GM21717 (cell line): Measurements from ENCODE around the gene ATG3.
"Not testable (repeated sequence)": the region's sequence is repeated elsewhere in the genome, so short reads cannot be mapped to it uniquely, and the experiment has no call there.

ENCODE experiments used
- ATAC-seq: cut with Tn5 transposase; IDR thresholded peaks from one replicate; pipeline ENCODE4 v1.9.1; 2021; ENCODE audit warnings: mild to moderate bottlenecking, moderate library complexity; ENCODE audit not compliant: unreplicated experiment

Gene ATG3

GRCh38 chr3:112561484-112561733, 353 bp downstream of the ATG3 start:
- peak; percentile 56 for ATAC-seq

DNA sequence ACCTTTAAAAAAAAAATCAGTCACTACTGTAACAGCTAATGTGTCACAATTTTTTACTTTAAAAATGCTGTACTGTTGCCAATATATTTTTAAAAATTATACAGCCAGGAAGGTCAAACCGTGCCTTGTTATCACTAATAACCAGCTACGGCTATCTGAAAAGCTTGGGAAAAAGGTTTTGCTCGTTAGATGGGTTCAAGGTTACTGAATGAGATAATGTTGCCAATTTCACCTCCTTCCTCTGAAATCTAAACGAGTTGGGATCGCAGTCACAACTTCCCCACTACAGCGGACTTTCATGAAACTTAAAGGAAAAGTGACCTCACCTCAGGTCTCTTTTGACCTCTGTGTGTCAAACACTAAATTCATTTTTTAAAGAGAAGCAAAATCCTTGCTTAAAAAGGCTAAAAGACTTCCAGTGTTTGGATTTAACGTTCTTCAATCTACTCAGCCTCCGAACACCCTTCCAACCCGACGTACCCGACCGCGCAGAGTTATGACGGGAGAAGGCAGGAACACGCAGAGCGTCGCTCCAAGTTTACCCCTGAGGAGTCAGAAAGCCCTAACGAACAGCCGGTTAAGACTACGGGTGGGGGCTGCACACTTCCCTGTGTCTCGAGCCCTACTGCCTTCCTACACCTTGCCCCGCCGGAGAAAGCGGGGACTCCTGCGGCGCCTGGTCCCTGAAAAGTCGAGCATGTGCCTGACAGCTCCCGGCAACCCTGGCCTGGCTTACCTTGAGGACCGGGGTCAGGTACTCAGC, 860 bp downstream of the ATG3 start:
- ATAC-seq: peak; percentile 22

GRCh38 chr3:112560307-112560706, 1.5 kb downstream of the ATG3 start:
- ATAC-seq: no peak

- no peak for ATAC-seq
Measured at GRCh38 chr3:112557976-112558375, 3.8 kb downstream of the ATG3 start.

DNA sequence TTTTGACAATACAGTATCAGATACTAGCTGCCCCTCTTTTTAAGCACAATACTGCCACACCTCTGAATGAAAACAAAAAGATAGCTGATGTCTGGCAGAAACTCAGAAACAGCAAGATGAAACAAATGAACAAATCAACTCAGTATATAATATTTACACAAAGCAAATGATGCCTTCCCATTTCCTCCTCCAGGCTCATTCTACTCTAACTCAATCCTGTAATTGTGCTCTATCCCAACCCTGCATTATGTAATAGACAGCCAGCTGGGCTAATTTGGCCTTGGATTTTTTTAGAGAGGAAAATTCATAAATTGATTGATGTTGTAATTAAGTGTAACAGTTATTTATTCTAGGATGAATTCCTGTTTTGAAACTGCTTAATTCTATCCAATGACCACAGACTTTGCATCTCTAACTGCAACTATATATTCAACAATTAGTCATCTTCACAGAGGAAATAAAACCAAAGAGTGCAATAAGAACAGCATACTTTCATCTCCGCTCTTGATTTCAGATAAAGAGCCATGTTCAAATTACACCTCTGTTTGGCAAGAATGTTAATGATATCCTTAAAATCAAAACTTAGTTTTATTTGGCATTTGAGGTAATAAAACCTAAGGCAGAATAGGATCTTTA, 6.1 kb downstream of the ATG3 start:
- no peak for ATAC-seq

- no peak for ATAC-seq
Measured at GRCh38 chr3:112550859-112551258, 10.9 kb downstream of the ATG3 start.

- no peak for ATAC-seq
Measured at GRCh38 chr3:112546216-112546759, 15.5 kb downstream of the ATG3 start.

- ATAC-seq: peak; percentile 89
Measured at GRCh38 chr3:112539825-112540650, 21.7 kb downstream of the ATG3 start.

DNA sequence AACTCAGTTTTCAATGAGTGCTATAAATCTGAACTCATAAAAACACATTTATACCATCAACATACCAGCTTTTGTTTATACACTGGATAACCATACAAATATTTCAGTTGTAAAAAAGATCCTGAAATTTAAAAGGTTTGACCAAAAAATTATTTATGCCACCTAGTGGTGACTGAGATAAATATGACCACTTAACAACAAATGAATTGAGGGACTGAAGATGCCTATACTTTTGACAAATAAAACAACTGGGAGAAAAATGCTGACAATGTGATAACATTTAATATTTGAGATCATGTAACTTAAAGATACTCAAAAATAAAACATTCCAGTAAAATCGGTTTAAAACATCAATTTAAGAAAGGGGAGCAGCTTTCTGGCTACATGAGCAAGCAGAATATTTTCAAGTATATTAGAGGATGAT, 30.4 kb downstream of the ATG3 start:
- no peak for ATAC-seq

DNA sequence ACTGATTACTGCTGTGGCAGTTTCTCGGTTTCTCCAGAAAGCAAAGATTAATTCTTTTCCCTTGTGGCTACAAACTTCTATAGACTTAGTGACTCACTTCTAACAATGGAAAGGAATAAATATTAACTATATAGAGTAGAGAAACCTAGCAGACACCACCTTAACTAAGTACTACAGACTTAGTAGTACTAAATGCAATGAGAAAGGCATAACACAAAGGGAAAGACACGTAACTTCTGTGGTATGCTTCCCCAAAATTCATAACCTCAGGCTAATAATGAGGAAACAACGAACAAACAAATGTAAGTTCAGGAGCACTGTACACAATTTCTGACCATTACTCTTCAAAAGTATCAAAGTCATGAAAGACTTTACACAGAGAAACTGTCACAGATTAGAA, 31.2 kb downstream of the ATG3 start:
- ATAC-seq: no peak

GRCh38 chr3:112524127-112524526, 37.6 kb downstream of the ATG3 start:
- not testable (repeated sequence) for ATAC-seq

DNA sequence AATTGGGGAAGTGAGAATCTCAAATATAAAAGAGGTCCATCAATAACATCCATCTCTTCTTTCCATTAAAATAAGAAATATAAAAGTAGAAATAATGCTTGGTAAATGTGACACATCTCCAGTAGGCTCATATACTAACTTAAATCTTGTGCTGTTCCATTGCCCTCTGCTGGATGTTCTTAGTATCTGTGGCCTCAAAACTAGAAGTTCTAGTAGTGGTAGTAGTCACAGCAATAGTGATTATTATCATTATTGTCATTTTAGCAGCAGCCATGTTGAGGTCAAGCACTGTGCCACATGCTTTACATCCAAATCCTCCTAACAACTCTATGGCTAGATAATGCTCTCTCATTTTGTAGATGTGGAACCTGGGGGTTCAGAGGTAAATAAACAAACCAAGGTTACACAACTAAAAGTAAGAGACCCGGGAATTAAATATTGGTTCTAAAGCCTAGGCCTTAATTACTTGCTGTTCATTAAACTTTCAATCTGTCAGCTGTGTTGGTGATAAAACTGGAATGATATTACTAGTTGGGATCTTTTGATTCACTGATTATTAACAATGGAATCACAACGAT, 42.2 kb downstream of the ATG3 start:
- peak; percentile 42 for ATAC-seq

GRCh38 chr3:112518970-112519369, 42.8 kb downstream of the ATG3 start:
- not testable (repeated sequence) for ATAC-seq

- peak; percentile 100 for ATAC-seq
Measured at GRCh38 chr3:112514527-112515128, 47.1 kb downstream of the ATG3 start.

- no peak for ATAC-seq
Measured at GRCh38 chr3:112512320-112512719, 49.4 kb downstream of the ATG3 start.

DNA sequence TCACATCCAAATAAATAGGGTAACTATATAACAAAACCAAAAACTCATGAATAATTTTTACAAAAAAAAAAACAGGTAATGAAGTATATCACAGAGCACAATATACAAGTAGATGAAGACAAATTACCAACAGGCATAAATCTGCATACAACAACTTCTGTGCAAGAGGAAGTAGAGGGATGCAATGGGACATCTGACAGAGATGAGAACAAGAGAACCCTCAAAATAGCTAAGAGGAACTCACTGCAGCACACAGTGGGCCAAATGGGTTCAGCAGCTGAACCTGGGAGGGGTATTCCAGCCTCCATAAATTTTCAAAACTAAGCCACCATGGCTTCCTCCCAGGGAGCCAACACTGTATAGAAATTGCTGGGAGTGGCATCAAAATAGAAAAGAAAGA, 52.9 kb downstream of the ATG3 start:
- ATAC-seq: no peak

DNA sequence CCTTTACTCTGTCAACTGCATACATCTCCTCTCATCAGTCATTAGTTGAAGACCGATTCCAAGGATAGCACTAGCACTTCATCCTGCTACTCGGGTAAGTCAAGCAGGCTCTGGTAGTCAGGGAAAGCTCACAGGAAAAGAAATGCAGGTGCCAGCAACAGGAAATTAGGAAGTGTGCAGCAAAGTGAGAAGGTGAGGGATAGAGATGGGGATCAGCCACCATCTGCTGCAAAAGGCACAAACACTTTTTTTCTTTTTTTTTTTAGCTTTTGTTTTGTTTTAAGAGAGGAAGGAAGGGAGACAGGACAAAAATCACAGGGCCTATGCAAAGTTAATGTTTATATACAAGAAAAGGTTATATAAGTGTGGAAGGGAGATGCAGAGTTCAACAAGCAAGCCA, 53.5 kb downstream of the ATG3 start:
- no peak for ATAC-seq

- no peak for ATAC-seq
Measured at GRCh38 chr3:112505907-112506306, 55.9 kb downstream of the ATG3 start.

- ATAC-seq: no peak
Measured at GRCh38 chr3:112504123-112504522, 57.6 kb downstream of the ATG3 start.

DNA sequence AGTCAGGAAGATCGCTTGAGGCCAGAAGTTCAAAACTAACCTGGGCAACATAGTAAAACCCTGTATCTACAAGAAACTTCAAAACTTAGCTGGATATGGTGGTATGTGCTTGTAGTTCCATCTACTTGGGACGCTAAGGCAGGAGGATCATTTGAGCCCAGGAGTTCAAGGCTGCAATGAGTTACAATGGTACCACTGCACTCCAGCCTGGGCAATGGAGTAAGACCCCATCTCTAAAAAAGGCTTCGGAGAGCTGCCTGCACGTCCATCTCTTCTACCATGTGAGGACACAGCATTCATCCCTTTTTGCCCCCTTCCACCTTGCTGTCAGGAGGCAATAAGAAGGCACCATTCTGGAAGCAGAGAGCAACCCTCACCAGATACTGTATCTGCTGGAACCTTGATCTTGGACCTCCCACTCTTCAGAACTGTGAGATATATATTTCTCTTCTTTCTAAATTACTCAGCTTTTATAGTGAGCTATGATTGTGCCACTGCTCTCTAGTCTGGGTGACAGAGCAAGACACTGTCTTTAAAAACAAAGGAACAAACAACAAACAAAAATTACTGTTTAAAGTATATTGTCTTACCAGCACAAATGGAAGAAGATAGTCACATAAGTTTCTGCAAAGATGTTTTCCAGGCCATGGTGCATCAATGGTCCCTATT, 58.3 kb downstream of the ATG3 start:
- no peak for ATAC-seq
